ES-I3 (cell line): ENCODE results near the gene AKT3.

ENCODE experiments used
- H3K36me3 ChIP-seq: 2 replicates; pipeline ENCODE4 v1.6.1; 2013; ENCODE audit warnings: mild to moderate bottlenecking, low read length, control low read depth, moderate library complexity; ENCODE audit not compliant: insufficient read depth
- H3K4me1 ChIP-seq: 2 replicates; pipeline ENCODE4 v1.6.1; 2013; ENCODE audit warnings: mild to moderate bottlenecking, control low read depth, low read length; ENCODE audit not compliant: insufficient read depth
- H3K9ac ChIP-seq: 2 replicates; pipeline ENCODE4 v1.6.1; 2013; ENCODE audit warnings: low read depth, mild to moderate bottlenecking, low read length, moderate library complexity
- H3K9me3 ChIP-seq: 2 replicates; pipeline ENCODE4 v1.6.1; 2013; ENCODE audit warnings: mild to moderate bottlenecking, low read length, moderate library complexity; ENCODE audit not compliant: control insufficient read depth, insufficient read depth

AKT3 gene

GRCh38 chr1:243477731-243478290 lies 372.2 kb downstream of the AKT3 start:
- H3K9ac ChIP-seq = no peak overlapping the region
- no peaks in the 10 kb centered on the region for H3K9me3 ChIP-seq
- H3K4me1 ChIP-seq = peaks cover 37% of the 10 kb centered on the region
- H3K36me3 ChIP-seq = no peaks in the 10 kb centered on the region

GRCh38 chr1:243475966-243476365 lies 374.1 kb downstream of the AKT3 start:
- no peaks in the 10 kb centered on the region for H3K36me3 ChIP-seq
- peaks cover 28% of the 10 kb centered on the region for H3K4me1 ChIP-seq
- no peaks in the 10 kb centered on the region for H3K9me3 ChIP-seq
- H3K9ac ChIP-seq = no peak overlapping the region

- H3K9ac ChIP-seq = no peak overlapping the region; the same call in 1 of the 2 replicates
- peaks cover 36% of the 10 kb centered on the region for H3K4me1 ChIP-seq
- no peaks in the 10 kb centered on the region for H3K9me3 ChIP-seq
- no peaks in the 10 kb centered on the region for H3K36me3 ChIP-seq
Measured at GRCh38 chr1:243474906-243475305, 375.1 kb downstream of the AKT3 start.

- Histone ChIP-seq H3K36me3 (no peaks in the 10 kb centered on the region), H3K9ac (peak overlapping the region; percentile 16; the same call in 1 of the 2 replicates), H3K4me1 (peaks cover 36% of the 10 kb centered on the region)
Measured at GRCh38 chr1:243474136-243474881, 375.7 kb downstream of the AKT3 start.

GRCh38 chr1:243473227-243474135 lies 376.6 kb downstream of the AKT3 start:
- Histone ChIP-seq H3K36me3 (no peaks in the 10 kb centered on the region), H3K9me3 (no peaks in the 10 kb centered on the region), H3K9ac (no peak overlapping the region; the same call in 1 of the 2 replicates), H3K4me1 (peaks cover 36% of the 10 kb centered on the region)

More at GRCh38 chr1:243474136-243474881, 375.7 kb downstream of the AKT3 start:
- no peaks in the 10 kb centered on the region for H3K9me3 ChIP-seq

- H3K9ac ChIP-seq = no peak overlapping the region
- H3K36me3 ChIP-seq = no peaks in the 10 kb centered on the region
- H3K4me1 ChIP-seq = peaks cover 36% of the 10 kb centered on the region
- H3K9me3 ChIP-seq = no peaks in the 10 kb centered on the region
Measured at GRCh38 chr1:243471754-243472745, 378.0 kb downstream of the AKT3 start.

- Histone ChIP-seq H3K4me1 (peaks cover 33% of the 10 kb centered on the region), H3K9me3 (no peaks in the 10 kb centered on the region), H3K9ac (no peak overlapping the region), H3K36me3 (no peaks in the 10 kb centered on the region)
Measured at GRCh38 chr1:243471026-243471685, 378.9 kb downstream of the AKT3 start.

- Histone ChIP-seq H3K4me1 (peaks cover 28% of the 10 kb centered on the region), H3K9ac (no peak overlapping the region), H3K9me3 (no peaks in the 10 kb centered on the region), H3K36me3 (no peaks in the 10 kb centered on the region)
Measured at GRCh38 chr1:243470502-243470901, 379.5 kb downstream of the AKT3 start.

- H3K36me3 ChIP-seq = no peaks in the 10 kb centered on the region
- H3K9me3 ChIP-seq = no peaks in the 10 kb centered on the region
- H3K4me1 ChIP-seq = peaks cover 22% of the 10 kb centered on the region
- no peak overlapping the region for H3K9ac ChIP-seq
Measured at GRCh38 chr1:243469497-243469896, 380.5 kb downstream of the AKT3 start.

- Histone ChIP-seq H3K9ac (no peak overlapping the region), H3K36me3 (no peaks in the 10 kb centered on the region), H3K9me3 (no peaks in the 10 kb centered on the region), H3K4me1 (peaks cover 5% of the 10 kb centered on the region)
Measured at GRCh38 chr1:243465738-243466137, 384.3 kb downstream of the AKT3 start.

- no peaks in the 10 kb centered on the region for H3K36me3 ChIP-seq
Measured at GRCh38 chr1:243465081-243465480, 385.0 kb downstream of the AKT3 start.

GRCh38 chr1:243462929-243463697 lies 386.9 kb downstream of the AKT3 start:
- H3K4me1 ChIP-seq = no peaks in the 10 kb centered on the region
- H3K9ac ChIP-seq = no peak overlapping the region
- no peaks in the 10 kb centered on the region for H3K9me3 ChIP-seq
- H3K36me3 ChIP-seq = no peaks in the 10 kb centered on the region

More at GRCh38 chr1:243465081-243465480, 385.0 kb downstream of the AKT3 start:
- Histone ChIP-seq H3K4me1 (no peaks in the 10 kb centered on the region), H3K9me3 (no peaks in the 10 kb centered on the region), H3K9ac (no peak overlapping the region)

- Histone ChIP-seq H3K36me3 (no peaks in the 10 kb centered on the region), H3K9ac (no peak overlapping the region), H3K4me1 (no peaks in the 10 kb centered on the region), H3K9me3 (no peaks in the 10 kb centered on the region)
Measured at GRCh38 chr1:243461700-243462099, 388.3 kb downstream of the AKT3 start.
